NCI-H446 treated with DMSO at 0.1 percent for 48 hours (cell line): Measurements from ENCODE around the gene RSRC1.

Experiments
- DNase-seq: peaks from one replicate; lab custom pipeline; 2025; lab: John Stamatoyannopoulos, UW

Gene RSRC1

DNA sequence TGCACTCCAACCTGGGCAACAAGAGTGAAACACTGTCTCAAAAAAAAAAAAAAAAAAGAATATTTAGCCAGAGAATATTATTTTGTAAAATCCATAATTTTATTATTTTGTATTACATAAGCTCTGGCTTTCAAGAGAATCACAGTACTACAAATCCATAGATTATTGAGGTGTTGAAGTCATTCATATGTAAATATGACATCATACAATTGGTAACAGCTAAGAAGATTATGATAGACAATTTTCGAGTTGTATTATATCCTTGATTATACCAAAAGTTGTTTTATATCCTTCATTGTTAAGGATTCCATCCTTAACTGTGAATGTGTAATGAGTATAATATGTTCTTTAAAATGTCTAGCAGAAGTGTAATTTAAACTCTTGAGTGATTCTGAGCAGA is 464.8 kb downstream of the RSRC1 start:
- no peak for DNase-seq

DNA sequence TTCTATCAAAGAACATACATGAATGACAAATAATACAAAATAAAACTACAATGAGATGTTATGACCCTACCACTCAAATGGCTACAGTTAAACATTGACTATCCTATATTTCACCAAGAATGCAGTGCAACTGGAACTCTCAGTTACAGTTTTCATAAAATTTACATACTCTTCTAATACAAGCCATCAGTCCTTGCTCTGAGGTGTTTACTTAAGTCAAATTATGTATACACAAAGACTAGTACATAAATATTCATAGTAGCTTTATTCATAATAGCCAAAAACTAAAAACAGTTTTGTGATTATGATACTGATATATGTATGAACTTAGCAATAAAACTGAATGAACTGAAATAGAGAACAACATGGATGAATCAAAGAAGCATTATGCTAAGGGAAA is 480.3 kb downstream of the RSRC1 start:
- DNase-seq = no peak
